OCI-LY1 (cell line): Measurements from ENCODE around the gene SGK2.

Source experiments
- H2AFZ ChIP-seq: fragments of 200-600 bp; sonication (generic), shearing (Covaris generic); 2 replicates; pipeline ENCODE4 v1.6.0; 2014; ENCODE audit warnings: antibody characterized with exemption, mild to moderate bottlenecking, low read length
- H3F3A ChIP-seq: fragments of 200-600 bp; sonication (generic), shearing (Covaris generic); 2 replicates; pipeline ENCODE4 v1.6.0; 2014; ENCODE audit warnings: mild to moderate bottlenecking, antibody characterized with exemption, low read length, moderate library complexity; ENCODE audit not compliant: insufficient read depth
- H3K27ac ChIP-seq: fragments of 200-600 bp; sonication (generic); 2 replicates; pipeline ENCODE4 v1.5.1; 2014; ENCODE audit warnings: low read length, mixed run types, mild to moderate bottlenecking, low read depth; ENCODE audit not compliant: poor library complexity, severe bottlenecking
- H3K27me3 ChIP-seq: fragments of 200-600 bp; sonication (generic); 2 replicates; pipeline ENCODE4 v1.6.0; 2014; ENCODE audit warnings: antibody characterized with exemption, mild to moderate bottlenecking, low read length, moderate library complexity; ENCODE audit not compliant: insufficient read depth
- H3K36me3 ChIP-seq: fragments of 200-600 bp; sonication (generic); 2 replicates; pipeline ENCODE4 v1.6.1; 2014; ENCODE audit warnings: mild to moderate bottlenecking, antibody characterized with exemption, low read length, moderate library complexity, mixed read lengths; ENCODE audit not compliant: insufficient read depth
- H3K4me1 ChIP-seq: fragments of 200-600 bp; sonication (generic); 2 replicates; pipeline ENCODE4 v1.5.1; 2014; ENCODE audit warnings: mild to moderate bottlenecking, low read length, moderate library complexity; ENCODE audit not compliant: insufficient read depth, severe bottlenecking
- H3K4me2 ChIP-seq: fragments of 200-600 bp; sonication (generic), shearing (Covaris generic); 2 replicates; pipeline ENCODE4 v1.6.1; 2014; ENCODE audit warnings: low read length
- H3K4me3 ChIP-seq: fragments of 200-600 bp; sonication (generic); 2 replicates; pipeline ENCODE4 v1.5.1; 2014; ENCODE audit warnings: low read length, low read depth, mild to moderate bottlenecking, mixed read lengths; ENCODE audit not compliant: poor library complexity, severe bottlenecking
- H3K79me2 ChIP-seq: fragments of 200-600 bp; shearing (Covaris generic); 2 replicates; pipeline ENCODE4 v1.6.1; 2016; ENCODE audit warnings: mixed run types, low read length, mixed read lengths; ENCODE audit not compliant: insufficient read depth
- H3K9ac ChIP-seq: fragments of 200-600 bp; sonication (generic), shearing (Covaris generic); 2 replicates; pipeline ENCODE4 v1.6.1; 2014; ENCODE audit warnings: mild to moderate bottlenecking, low read length, mixed read lengths
- H3K9me2 ChIP-seq: fragments of 200-600 bp; sonication (generic), shearing (Covaris generic); 2 replicates; pipeline ENCODE4 v1.6.1; 2014; ENCODE audit warnings: low read depth, mild to moderate bottlenecking, low read length, mixed read lengths
- H3K9me3 ChIP-seq: fragments of 200-600 bp; shearing (Covaris generic); 2 replicates; pipeline ENCODE4 v1.6.1; 2014; ENCODE audit warnings: low read length, mixed read lengths
- H4K20me1 ChIP-seq: fragments of 200-600 bp; sonication (generic), shearing (Covaris generic); 2 replicates; pipeline ENCODE4 v1.6.0; 2016; ENCODE audit warnings: mild to moderate bottlenecking, low read length; ENCODE audit not compliant: insufficient read depth
- EZH2 ChIP-seq: fragments of 200-600 bp; sonication (generic), shearing (Covaris generic); IDR thresholded peaks from 2 replicates; pipeline ENCODE4 v1.8.0; 2017; ENCODE audit warnings: borderline replicate concordance, mixed run types, mild to moderate bottlenecking, antibody characterized with exemption, low read length, moderate library complexity, mixed read lengths
- TF ChIP-seq, protein P1 (sequence below): fragments of 200-600 bp; sonication (generic), shearing (Covaris generic); IDR thresholded peaks from 2 replicates; pipeline ENCODE4 v1.5.1; 2017; ENCODE audit warnings: mild to moderate bottlenecking, antibody characterized with exemption, low read length, moderate library complexity, mixed read lengths

The SGK2 gene

DNA sequence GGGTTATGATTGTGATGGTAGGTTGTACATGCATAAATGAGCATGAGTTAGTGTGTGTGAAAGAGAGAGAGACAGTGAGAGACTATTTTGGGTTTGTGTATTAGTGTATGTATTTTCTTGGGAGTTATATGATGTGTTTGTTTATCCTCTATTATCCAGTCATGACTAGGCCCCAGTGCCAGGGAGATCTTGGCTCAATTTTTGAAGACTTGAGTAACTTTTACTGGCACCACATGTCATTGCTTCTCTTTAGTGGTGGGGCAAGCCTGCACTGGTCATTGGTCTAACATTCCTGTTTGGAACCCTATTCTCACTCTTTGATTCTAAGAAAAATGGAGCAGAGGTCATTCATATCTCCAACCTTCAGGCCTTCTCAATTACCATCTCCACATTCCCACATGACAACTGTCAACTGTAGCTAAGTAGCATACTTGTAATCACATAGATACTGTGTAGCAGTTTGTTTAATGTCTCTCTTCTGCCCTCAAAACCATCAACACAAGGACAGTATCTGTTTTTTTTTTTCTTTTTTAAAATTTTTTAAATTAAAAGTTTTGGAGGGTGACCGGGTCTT, 42.5 kb upstream of the SGK2 start:
- Histone ChIP-seq H3K9ac (no peak overlapping the region; the same call in 1 of the 2 replicates), H3K27me3 (no peaks in the 10 kb centered on the region; the same call in 1 of the 2 replicates), H3K4me1 (peaks cover 18% of the 10 kb centered on the region), H2AFZ (no peak overlapping the region), H3K9me2 (no peaks in the 10 kb centered on the region), H3K27ac (no peak overlapping the region), H3K36me3 (peaks cover 20% of the 10 kb centered on the region), H3K4me2 (no peak overlapping the region; the same call in 1 of the 2 replicates), H3K79me2 (no peaks in the 10 kb centered on the region), H4K20me1 (no peaks in the 10 kb centered on the region), H3F3A (no peaks in the 10 kb centered on the region), H3K9me3 (0 out of 2 replicates have a peak, but pooled peaks cover 4% of the 10 kb centered on the region), H3K4me3 (no peak overlapping the region)
- TF ChIP-seq, protein P1, sequence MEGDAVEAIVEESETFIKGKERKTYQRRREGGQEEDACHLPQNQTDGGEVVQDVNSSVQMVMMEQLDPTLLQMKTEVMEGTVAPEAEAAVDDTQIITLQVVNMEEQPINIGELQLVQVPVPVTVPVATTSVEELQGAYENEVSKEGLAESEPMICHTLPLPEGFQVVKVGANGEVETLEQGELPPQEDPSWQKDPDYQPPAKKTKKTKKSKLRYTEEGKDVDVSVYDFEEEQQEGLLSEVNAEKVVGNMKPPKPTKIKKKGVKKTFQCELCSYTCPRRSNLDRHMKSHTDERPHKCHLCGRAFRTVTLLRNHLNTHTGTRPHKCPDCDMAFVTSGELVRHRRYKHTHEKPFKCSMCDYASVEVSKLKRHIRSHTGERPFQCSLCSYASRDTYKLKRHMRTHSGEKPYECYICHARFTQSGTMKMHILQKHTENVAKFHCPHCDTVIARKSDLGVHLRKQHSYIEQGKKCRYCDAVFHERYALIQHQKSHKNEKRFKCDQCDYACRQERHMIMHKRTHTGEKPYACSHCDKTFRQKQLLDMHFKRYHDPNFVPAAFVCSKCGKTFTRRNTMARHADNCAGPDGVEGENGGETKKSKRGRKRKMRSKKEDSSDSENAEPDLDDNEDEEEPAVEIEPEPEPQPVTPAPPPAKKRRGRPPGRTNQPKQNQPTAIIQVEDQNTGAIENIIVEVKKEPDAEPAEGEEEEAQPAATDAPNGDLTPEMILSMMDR: no peak
- no peak for TF ChIP-seq EZH2

DNA sequence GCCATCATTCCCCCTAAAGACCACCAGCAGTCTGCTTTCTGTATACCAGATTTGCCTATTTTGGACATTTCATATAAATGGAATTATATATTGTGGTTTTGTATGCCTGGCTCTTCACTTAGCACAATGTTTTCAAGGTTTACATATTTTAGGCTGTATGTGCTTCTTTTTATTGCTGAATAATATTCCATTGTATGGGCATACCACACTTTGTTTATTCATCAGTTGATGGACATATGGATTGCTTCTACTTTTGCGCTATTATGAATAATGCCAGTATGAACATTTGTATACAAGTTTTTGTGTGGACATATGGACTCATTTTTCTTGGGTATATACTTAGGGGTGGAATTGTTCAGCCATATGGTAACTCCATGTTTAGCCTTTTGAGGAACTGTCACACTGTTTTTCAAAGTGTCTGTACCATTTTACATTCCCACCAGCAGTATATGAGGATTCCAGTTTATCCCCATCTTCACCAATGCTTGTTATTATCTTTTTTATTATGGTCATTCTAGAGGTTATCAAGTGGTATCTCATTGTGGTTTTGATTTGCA, 38.7 kb upstream of the SGK2 start:
- Histone ChIP-seq H4K20me1 (no peaks in the 10 kb centered on the region), H3K36me3 (peaks cover 20% of the 10 kb centered on the region), H3K4me3 (no peak overlapping the region), H2AFZ (no peak overlapping the region), H3K79me2 (no peaks in the 10 kb centered on the region), H3K4me2 (no peak overlapping the region), H3K9ac (no peak overlapping the region), H3K27ac (no peak overlapping the region), H3K27me3 (no peaks in the 10 kb centered on the region; the same call in 1 of the 2 replicates), H3F3A (no peaks in the 10 kb centered on the region), H3K4me1 (peaks cover 10% of the 10 kb centered on the region), H3K9me3 (0 out of 2 replicates have a peak, but pooled peaks cover 4% of the 10 kb centered on the region), H3K9me2 (no peaks in the 10 kb centered on the region)
- TF ChIP-seq EZH2: no peak
- TF ChIP-seq, protein P1: no peak

DNA sequence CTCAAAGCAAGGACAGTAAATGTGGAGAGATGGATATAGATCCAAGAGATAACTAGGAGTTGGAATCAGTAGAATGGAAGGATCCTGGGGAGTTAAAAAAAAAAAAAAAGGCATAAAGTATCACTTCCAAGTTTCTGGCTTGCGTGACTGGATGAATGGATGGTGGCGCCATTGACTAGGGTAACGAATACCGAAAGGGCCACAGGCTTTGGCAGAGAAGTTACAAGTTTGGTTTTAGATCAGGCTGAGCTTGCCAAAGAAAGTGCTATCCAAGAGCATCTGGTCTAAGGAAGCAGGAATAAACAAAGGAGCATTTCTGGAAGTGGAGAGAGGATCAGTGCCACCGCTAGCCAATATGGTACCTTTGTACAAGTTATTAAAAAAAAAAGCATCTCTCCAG, 33.8 kb upstream of the SGK2 start:
- no peak overlapping the region for H3K4me2 ChIP-seq
- H3K4me3 ChIP-seq: no peak overlapping the region
- H3K9me2 ChIP-seq: no peaks in the 10 kb centered on the region
- H2AFZ ChIP-seq: no peak overlapping the region
- no peaks in the 10 kb centered on the region for H3K4me1 ChIP-seq
- no peaks in the 10 kb centered on the region for H3F3A ChIP-seq
- peaks cover 3% of the 10 kb centered on the region for H3K36me3 ChIP-seq
- H3K79me2 ChIP-seq: no peaks in the 10 kb centered on the region
- H3K27me3 ChIP-seq: no peaks in the 10 kb centered on the region; the same call in 1 of the 2 replicates
- H4K20me1 ChIP-seq: no peaks in the 10 kb centered on the region
- no peak overlapping the region for H3K9ac ChIP-seq
- 0 out of 2 replicates have a peak, but pooled peaks cover under 1% of the 10 kb centered on the region for H3K9me3 ChIP-seq
- H3K27ac ChIP-seq: no peak overlapping the region
- TF ChIP-seq, protein P1: no peak
- no peak for TF ChIP-seq EZH2
